Measurements from ENCODE around the gene MAGI2.

DNA sequence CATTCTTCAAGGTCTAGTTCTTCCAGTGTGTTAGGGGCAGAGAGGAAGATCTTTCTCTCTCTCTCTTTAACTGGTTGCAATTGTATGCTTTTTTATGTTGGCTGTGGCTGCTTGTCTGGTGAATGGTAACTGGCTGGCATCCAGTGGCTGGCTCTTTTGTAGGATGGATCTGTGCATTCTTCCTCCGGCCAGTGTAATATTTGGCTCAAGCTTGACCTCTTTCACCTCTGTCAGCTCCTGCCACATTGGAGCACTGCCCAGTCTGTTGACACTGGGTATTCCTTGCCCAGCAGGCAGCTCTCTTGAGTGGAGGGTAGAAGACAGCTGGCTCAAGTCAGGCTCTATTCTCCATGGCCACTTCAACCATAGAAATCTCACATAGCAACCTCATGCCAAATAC, 1126.6 kb downstream of the MAGI2 start:
- TF ChIP-seq CTCF (IDR thresholded peaks at IDR 0.05): no peak
- no peak for TF ChIP-seq POLR2A (IDR thresholded peaks at IDR 0.05)

All from esophagus squamous epithelium (tissue), 4 donors.